Hepatocyte (in vitro differentiated cells): ENCODE measurements around the gene CHRNA4.
"Not testable (repeated sequence)": the region's sequence is repeated elsewhere in the genome, so short reads cannot be mapped to it uniquely, and the experiment has no call there.

Source experiments
- EZH2 ChIP-seq: fragments of 200-600 bp; sonication (generic); IDR thresholded peaks from 2 replicates; pipeline ENCODE4 v1.6.1; 2016; ENCODE audit warnings: antibody characterized with exemption, mild to moderate bottlenecking, borderline replicate concordance
- TF ChIP-seq, protein P1 (sequence below): fragments of 200-600 bp; sonication (generic); IDR thresholded peaks from 2 replicates; pipeline ENCODE4 v1.5.1; 2016; ENCODE audit warnings: antibody characterized with exemption, mild to moderate bottlenecking; ENCODE audit not compliant: poor library complexity

DNA sequence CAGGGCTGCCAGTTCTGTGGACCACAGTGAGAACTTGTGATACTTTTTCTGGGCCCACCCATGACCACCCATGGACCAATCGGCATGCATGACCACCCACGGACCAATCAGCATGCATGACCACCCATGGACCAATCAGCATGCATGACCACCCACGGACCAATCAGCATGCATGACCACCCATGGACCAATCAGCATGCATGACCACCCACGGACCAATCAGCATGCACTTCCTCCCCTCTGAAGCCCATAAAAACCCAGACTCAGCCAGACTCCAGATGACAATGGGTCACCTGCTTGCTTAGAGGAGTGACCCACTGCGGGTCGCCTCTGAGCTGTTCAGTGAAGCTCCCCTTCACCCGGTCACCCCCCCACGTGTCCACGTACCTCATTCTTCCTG, 18.7 kb upstream of the CHRNA4 start:
- TF ChIP-seq, protein P1, sequence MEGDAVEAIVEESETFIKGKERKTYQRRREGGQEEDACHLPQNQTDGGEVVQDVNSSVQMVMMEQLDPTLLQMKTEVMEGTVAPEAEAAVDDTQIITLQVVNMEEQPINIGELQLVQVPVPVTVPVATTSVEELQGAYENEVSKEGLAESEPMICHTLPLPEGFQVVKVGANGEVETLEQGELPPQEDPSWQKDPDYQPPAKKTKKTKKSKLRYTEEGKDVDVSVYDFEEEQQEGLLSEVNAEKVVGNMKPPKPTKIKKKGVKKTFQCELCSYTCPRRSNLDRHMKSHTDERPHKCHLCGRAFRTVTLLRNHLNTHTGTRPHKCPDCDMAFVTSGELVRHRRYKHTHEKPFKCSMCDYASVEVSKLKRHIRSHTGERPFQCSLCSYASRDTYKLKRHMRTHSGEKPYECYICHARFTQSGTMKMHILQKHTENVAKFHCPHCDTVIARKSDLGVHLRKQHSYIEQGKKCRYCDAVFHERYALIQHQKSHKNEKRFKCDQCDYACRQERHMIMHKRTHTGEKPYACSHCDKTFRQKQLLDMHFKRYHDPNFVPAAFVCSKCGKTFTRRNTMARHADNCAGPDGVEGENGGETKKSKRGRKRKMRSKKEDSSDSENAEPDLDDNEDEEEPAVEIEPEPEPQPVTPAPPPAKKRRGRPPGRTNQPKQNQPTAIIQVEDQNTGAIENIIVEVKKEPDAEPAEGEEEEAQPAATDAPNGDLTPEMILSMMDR, result not testable (repeated sequence)
- not testable (repeated sequence) for TF ChIP-seq EZH2
